Astrocyte (in vitro differentiated cells and primary cell): ENCODE results near the gene UHRF1.

Source experiments
- EZH2 ChIP-seq: IDR thresholded peaks from 2 replicates; pipeline ENCODE4 v1.6.1; 2012; ENCODE audit warnings: mild to moderate bottlenecking, low read length, inconsistent platforms; ENCODE audit not compliant: insufficient read depth
- TF ChIP-seq, protein P1 (sequence below): IDR thresholded peaks from 2 replicates; pipeline ENCODE4 v1.5.1; 2011; ENCODE audit warnings: low read depth, mild to moderate bottlenecking, inconsistent platforms, low read length, moderate library complexity; ENCODE audit not compliant: insufficient read depth

DNA sequence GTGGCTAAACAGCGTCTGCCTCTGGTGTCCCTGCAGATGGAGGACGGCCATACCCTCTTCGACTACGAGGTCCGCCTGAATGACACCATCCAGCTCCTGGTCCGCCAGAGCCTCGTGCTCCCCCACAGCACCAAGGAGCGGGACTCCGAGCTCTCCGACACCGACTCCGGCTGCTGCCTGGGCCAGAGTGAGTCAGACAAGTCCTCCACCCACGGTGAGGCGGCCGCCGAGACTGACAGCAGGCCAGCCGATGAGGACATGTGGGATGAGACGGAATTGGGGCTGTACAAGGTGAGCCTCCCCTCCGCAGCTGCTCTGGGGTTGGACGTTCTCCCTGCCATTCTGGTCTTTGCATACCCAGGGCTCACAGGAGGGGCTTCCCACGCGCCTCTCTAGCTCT, 19.9 kb downstream of the UHRF1 start:
- TF ChIP-seq, protein P1, sequence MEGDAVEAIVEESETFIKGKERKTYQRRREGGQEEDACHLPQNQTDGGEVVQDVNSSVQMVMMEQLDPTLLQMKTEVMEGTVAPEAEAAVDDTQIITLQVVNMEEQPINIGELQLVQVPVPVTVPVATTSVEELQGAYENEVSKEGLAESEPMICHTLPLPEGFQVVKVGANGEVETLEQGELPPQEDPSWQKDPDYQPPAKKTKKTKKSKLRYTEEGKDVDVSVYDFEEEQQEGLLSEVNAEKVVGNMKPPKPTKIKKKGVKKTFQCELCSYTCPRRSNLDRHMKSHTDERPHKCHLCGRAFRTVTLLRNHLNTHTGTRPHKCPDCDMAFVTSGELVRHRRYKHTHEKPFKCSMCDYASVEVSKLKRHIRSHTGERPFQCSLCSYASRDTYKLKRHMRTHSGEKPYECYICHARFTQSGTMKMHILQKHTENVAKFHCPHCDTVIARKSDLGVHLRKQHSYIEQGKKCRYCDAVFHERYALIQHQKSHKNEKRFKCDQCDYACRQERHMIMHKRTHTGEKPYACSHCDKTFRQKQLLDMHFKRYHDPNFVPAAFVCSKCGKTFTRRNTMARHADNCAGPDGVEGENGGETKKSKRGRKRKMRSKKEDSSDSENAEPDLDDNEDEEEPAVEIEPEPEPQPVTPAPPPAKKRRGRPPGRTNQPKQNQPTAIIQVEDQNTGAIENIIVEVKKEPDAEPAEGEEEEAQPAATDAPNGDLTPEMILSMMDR = no peak
- no peak for TF ChIP-seq EZH2
